NCI-H82 treated with DMSO at 0.1 percent for 48 hours (cell line): ENCODE measurements around the gene RAPGEFL1.
"Not testable (repeated sequence)": the region's sequence is repeated elsewhere in the genome, so short reads cannot be mapped to it uniquely, and the experiment has no call there.

Source experiments
- DNase-seq: peaks from one replicate; lab custom pipeline; 2025; ENCODE audit not compliant: unreplicated experiment; lab: John Stamatoyannopoulos, UW

Gene RAPGEFL1

GRCh38 chr17:40203131-40203530 is 25.9 kb downstream of the RAPGEFL1 start:
- DNase-seq: no peak

DNA sequence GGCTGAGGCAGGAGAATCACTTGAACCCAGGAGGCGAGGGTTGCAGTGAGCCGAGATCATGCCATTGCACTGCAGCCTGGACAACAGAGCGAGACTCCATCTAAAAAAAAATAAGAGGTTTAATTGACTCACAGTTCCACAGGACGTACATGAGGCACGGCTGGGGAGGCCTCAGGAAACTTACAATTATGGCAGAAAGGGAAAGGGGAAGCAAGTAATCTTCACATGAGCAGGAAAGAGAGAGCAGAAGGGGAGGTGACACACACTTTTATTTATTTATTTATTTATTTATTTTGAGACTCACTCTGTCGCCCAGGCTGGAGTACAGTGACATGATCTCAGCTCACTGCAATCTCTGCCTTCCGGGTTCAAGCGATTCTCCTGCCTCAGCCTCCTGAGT is 28.9 kb downstream of the RAPGEFL1 start:
- not testable (repeated sequence) for DNase-seq

GRCh38 chr17:40209404-40210093 is 32.3 kb downstream of the RAPGEFL1 start:
- DNase-seq: no peak

DNA sequence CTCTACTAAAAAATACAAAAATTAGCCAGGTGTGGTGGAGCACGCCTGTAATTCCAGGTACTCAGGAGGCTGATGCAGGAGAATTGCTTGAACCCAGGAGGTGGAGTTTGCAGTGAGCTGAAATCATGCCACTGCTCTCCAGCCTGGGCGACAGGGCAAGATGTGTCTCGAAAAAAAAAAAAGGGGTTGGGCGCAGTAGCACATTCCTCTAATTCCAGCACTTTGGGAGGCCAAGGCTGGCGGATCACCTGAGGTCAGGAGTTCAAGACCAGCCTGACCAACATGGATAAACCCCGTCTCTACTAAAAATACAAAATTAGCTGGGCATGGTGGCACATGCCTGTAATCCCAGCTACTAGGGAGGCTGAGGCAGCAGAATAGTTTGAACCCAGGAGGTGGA is 36.6 kb downstream of the RAPGEFL1 start:
- not testable (repeated sequence) for DNase-seq

- no peak for DNase-seq
These were observed 40.9 kb downstream of the RAPGEFL1 start for GRCh38 chr17:40218006-40218739.

DNA sequence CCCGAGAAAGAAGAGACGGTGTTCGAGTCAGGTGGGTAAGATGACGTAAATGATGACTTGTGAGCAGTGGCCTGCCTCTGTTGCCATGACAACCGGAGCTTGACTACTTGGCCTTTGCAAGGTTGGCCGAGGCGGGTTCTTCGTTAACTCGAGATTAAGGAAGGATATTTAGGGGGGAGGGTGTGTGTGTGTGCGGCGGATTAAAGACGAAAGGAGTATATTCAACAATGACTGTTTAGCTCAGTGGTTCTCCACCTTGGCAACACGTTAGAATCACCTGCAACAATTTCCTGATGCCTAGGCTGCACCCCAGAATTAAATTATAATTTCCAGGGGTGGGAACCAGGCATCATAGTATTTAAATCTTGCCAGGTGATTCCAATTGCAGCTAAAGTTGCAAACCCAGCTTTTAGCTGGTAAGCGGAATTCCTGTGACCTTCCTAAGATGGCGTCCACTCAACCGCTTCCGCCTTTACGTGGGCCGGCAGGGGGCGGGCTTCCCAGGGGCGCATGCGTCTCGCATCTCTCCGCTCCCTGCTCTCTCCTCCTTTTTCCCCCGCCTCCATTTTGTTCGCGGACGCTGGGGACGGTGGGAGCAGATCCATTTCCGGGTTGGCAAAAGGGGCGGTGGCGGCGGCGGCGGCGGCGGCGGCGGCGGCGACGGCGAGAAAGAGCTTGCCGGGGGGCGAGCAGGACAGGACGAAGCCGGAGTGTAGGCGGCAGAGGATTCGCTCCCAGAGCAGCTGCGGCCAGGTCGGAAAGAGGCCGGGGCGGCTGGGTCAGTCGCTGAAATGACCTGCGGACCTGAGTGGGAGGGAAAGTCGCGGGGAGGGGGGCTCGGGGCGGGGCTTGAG is 41.7 kb downstream of the RAPGEFL1 start, which contains the start of gene WIPF2:
Gene WIPF2, plus strand, starts transcription at position 565 of the 854 bp plus-strand sequence. CDS start 37,156 bp downstream, outside the sequence.
- peak; percentile 95 for DNase-seq

DNA sequence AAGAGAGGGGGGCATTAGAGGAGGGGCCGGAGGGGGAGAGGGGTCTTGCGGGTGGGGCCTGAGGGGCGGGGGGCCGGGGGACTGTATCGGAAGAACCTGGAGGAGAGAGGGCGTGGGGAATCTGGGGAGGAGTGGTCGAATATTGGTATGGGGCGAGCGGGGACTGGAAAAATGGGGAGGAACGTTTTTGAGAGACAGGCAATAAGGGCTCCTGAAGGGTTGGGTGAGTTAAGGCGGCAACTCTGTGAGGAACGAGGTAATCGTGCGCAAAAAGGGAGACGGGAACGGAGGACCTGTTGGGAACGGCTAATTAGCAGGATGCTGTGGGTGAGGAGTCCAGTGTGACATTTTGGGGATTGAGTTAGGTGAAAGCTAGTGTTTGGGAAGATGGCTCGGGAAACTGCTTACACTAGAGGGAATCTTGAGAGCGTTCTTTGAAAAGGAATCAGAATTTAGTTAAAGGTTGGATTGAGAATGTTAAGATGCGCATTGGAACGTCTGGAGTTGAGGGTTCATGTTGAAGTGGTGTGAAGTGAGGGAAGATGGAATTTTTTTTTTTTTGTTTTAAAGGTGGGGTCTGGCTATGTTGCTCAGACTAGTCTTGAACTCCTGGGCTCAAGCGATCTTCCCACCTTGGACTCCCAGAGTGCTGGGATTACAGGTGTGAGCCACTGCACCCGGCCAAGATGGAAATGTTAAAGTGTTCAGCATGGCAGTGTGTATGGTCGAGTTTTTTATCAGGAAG is 42.5 kb downstream of the RAPGEFL1 start:
- DNase-seq: peak; percentile 64

- no peak for DNase-seq
These were observed 47.7 kb downstream of the RAPGEFL1 start for GRCh38 chr17:40224718-40225550.

DNA sequence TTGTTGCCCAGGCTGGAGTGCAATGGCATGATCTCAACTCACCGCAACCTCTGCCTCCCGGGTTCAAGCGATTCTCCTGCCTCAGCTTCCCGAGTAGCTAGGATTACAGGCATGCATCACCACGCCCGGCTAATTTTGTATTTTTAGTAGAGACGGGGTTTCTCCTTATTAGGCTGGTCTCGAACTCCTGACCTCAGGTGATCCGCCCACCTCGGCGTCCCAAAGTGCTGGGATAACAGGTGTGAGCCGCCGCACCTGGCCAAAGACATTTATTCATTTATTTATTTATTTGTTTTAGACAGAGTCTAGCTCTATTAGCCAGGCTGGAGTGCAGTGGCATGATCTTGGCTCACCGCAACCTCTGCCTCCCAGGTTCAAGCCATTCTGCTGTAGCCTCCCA is 51.9 kb downstream of the RAPGEFL1 start:
- not testable (repeated sequence) for DNase-seq

DNA sequence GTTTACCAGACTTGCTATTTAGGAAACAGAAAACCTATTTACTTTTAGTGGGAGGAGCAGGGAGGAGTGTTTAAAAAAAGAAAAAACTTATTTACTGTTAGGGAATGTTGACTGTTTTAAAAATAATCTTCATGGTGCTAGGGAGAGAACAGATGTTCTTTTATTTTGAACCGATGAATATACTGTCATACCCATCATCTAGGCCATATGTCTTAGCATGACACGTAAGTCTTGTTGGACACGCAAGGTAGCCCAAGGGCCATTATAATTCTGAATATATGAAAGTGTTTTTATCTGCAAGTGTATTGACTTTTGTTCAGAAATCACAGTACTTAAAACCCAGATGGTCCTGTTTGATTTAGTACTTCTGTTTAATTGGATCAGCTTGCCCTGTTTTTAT is 53.4 kb downstream of the RAPGEFL1 start:
- DNase-seq: no peak

GRCh38 chr17:40231928-40232327 is 54.7 kb downstream of the RAPGEFL1 start:
- not testable (repeated sequence) for DNase-seq

DNA sequence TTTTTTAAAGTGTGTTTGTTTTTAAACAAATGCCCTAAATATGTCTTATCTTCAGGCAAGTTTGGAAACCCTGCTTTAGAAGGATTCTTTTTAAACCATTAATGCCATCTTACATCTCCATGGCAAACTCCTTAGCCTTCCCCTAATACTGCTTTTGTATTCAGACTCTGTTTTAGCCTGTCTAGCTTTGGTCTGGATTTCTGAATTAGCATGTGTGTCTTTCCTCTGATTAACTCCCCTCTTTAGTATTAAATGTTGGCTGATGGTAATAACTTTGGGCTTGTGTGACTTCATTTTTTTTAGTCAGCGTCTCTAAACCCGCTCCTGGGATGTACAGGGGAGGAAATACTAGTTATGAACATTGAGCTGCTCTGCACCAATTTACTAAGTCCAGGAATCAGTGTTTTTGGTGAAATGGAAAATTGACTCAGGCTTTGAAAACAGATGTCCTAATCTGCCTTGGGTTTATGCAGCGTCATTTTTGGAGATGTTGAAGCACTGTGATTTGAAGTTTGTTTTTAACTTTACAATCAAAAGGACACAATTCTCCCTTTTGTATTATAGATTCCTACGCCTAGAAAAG is 64.1 kb downstream of the RAPGEFL1 start:
- DNase-seq: no peak

DNA sequence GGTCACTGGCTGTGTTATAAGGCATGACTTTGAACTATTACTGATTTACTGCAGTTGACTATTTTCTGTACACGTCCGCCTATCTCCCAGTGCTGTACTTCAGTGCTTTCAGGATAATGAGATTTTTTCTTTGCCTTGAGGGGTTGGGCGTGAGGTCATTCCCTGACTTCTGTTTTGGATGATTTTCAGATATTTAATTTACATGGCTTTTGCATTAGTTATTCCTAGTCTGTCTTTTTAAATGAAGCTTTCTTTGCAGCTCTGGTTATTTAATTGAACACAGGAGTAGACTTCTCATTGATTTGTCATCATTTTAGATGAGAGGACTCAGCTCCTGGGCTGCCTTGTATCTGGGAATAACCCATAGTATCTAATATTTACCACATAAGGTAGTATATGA is 65.5 kb downstream of the RAPGEFL1 start:
- no peak for DNase-seq

DNA sequence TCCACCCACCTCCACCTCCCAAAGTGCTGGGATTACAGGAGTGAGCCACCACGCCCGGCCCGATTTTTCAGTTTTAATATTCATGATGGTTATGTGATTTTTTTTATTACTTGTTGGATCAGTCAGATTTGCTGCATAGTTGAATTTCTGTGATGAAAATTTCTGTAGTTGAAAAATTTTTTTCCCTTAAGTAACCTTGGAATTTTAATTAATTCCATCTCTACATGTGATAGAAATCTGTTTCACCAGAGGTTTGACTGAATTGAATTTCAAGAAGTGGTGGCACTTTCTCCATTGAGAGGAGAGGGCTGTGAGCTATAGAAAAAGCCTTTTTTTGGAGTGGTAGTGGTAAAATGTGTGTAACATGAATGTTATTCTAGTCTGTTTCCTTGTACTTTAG is 66.5 kb downstream of the RAPGEFL1 start:
- DNase-seq: no peak

DNA sequence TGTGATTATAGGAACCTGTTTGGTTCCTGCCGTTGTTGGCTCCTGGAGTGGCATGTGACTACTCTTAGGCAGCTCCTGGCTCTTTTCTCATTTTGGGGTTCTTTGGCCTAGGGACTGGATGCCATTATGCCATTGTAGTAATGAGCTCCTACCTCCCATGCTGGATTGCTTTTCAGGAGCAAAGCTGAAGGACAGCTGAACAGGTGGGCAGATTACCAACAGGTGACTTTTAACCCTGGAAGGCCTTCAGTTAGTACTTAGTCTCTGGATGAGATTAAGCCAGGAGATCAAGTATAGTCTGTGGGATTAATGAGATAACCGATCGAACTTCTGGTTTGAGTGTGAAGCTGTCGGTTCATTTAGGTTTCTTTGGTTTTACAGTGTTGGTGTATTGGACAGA is 67.0 kb downstream of the RAPGEFL1 start:
- DNase-seq: peak; percentile 88
